ENCODE data around the gene B3GNT9. TPM values are rescaled to one million over a fixed set of nuclear protein-coding genes. Genes with fewer than 3 reads are reported as not detected.

The B3GNT9 gene
- total RNA-seq, 4 donors from 2014 or later = 52.0 to 103 (median 85.7) TPM

- WGBS, 2 donors = 77 to 84% methylated on average over 6 to 9 of the region's 26 CpGs
- intact Hi-C loops (cut with DNase I) = loop anchor here (10.0 kb wide), 2 partner anchors 213 to 293 kb away; no protein-coding TSS in a partner anchor
- H3K9me3 ChIP-seq = no peaks in the 10 kb centered on the region
- no peak overlapping the region for H3K4me3 ChIP-seq (replicated peaks in 1 of 3)
- H3K27me3 ChIP-seq = no peaks in the 10 kb centered on the region
- DNase-seq = no peak
- TF ChIP-seq CTCF (IDR thresholded peaks at IDR 0.05) (no peak), POLR2A (IDR thresholded peaks at IDR 0.05) (no peak)
- no peaks in the 10 kb centered on the region for H3K36me3 ChIP-seq
- H3K27ac ChIP-seq = no peak overlapping the region
- peaks cover 15 to 32% of the 10 kb centered on the region in 2 donors for H3K4me1 ChIP-seq
Measured at GRCh38 chr16:67187175-67187890, 36.5 kb upstream of the B3GNT9 start.

- no peaks in the 10 kb centered on the region for H3K9me3 ChIP-seq
- no peak for TF ChIP-seq POLR2A (IDR thresholded peaks at IDR 0.05)
- TF ChIP-seq CTCF (IDR thresholded peaks at IDR 0.05) = no peak
- no peaks in the 10 kb centered on the region for H3K36me3 ChIP-seq
- H3K27me3 ChIP-seq = no peaks in the 10 kb centered on the region
- no peak for DNase-seq
- intact Hi-C loops (cut with DNase I) = loop anchor here (10.0 kb wide), 2 partner anchors 212 to 292 kb away; no protein-coding TSS in a partner anchor
- H3K4me1 ChIP-seq = peaks cover 15 to 29% of the 10 kb centered on the region in 2 donors
- H3K27ac ChIP-seq = no peak overlapping the region
- no peak overlapping the region for H3K4me3 ChIP-seq (replicated peaks in 1 of 3)
- 32 to 65% methylated on average over 5 of the region's 5 CpGs for WGBS, 2 donors
Measured at GRCh38 chr16:67186550-67186950, 35.8 kb upstream of the B3GNT9 start.

GRCh38 chr16:67185651-67186134, 34.9 kb upstream of the B3GNT9 start:
- intact Hi-C loops (cut with DNase I) = loop anchor here (10.0 kb wide), 2 partner anchors 211 to 291 kb away; no protein-coding TSS in a partner anchor
- TF ChIP-seq CTCF (IDR thresholded peaks at IDR 0.05) (no peak), POLR2A (IDR thresholded peaks at IDR 0.05) (no peak)
- Histone ChIP-seq H3K9me3 (no peaks in the 10 kb centered on the region), H3K27me3 (no peaks in the 10 kb centered on the region), H3K36me3 (no peaks in the 10 kb centered on the region), H3K4me1 (peaks cover 15 to 25% of the 10 kb centered on the region in 2 donors), H3K27ac (no peak overlapping the region), H3K4me3 (replicated peaks in 1 of 3) (no peak overlapping the region)
- 13 to 18% methylated on average over 7 to 9 of the region's 12 CpGs for WGBS, 2 donors
- DNase-seq = no peak

GRCh38 chr16:67184995-67185650, 34.3 kb upstream of the B3GNT9 start:
- WGBS, 2 donors = 31% methylated on average over 15 of the region's 43 CpGs; no CpG with 5 or more reads in 1 of the 2 donors
- intact Hi-C loops (cut with DNase I) = loop anchor here (10.0 kb wide), 2 partner anchors 210 to 290 kb away; no protein-coding TSS in a partner anchor

More at GRCh38 chr16:67184995-67185650, 34.3 kb upstream of the B3GNT9 start:
- Histone ChIP-seq H3K9me3 (no peaks in the 10 kb centered on the region), H3K4me1 (peaks cover 15 to 25% of the 10 kb centered on the region in 2 donors), H3K36me3 (no peaks in the 10 kb centered on the region), H3K4me3 (replicated peaks in 1 of 3) (no peak overlapping the region), H3K27ac (no peak overlapping the region), H3K27me3 (no peaks in the 10 kb centered on the region)
- TF ChIP-seq POLR2A (IDR thresholded peaks at IDR 0.05) (no peak), CTCF (IDR thresholded peaks at IDR 0.05) (peak; percentile 45 to 89 (median 80))
- peak; percentile 95 for DNase-seq
